CD14-positive monocyte (primary cell): ENCODE data around the gene RARRES2. TPM values are rescaled to one million over a fixed set of nuclear protein-coding genes. Genes with fewer than 3 reads are reported as not detected.

ENCODE experiments used
- DNase-seq, 3 donors: peaks; one replicate each; pipeline ENCODE4 v3.0.0-alpha.2; 2011 to 2022
- H2AFZ ChIP-seq: 2 replicates; pipeline ENCODE4 v1.6.0; 2012; ENCODE audit warnings: mild to moderate bottlenecking, low read depth, low read length, inconsistent platforms; ENCODE audit not compliant: insufficient read depth, poor library complexity, severe bottlenecking
- H3K27ac ChIP-seq, 2 donors: 1 replicate in 1 of 2; 2 replicates in 1 of 2; pipeline ENCODE4 v1.5.1; 2012 to 2013; ENCODE audit warnings: low read length in 2 of 2, control low read depth in 1 of 2, inconsistent platforms in 1 of 2, low read depth in 1 of 2, mild to moderate bottlenecking in 1 of 2
- H3K27me3 ChIP-seq, 2 donors: one replicate each; pipeline versions ENCODE4 v1.6.0 to v1.6.1; 2011 to 2013; ENCODE audit warnings: low read length in 2 of 2; ENCODE audit not compliant: control insufficient read depth in 2 of 2, insufficient read depth in 2 of 2
- H3K36me3 ChIP-seq, 2 donors: replicated peaks in 1 of 2; 1 replicate in 1 of 2; 2 replicates in 1 of 2; pipeline versions ENCODE4 v1.5.1 to v1.6.1; 2012 to 2013; ENCODE audit warnings: low read length in 2 of 2, control low read depth in 1 of 2, inconsistent platforms in 1 of 2, mild to moderate bottlenecking in 1 of 2; ENCODE audit not compliant: insufficient read depth in 2 of 2, control insufficient read depth in 1 of 2
- H3K4me1 ChIP-seq, 2 donors: 1 replicate in 1 of 2; 2 replicates in 1 of 2; pipeline versions ENCODE4 v1.5.1 to v1.6.1; 2012 to 2013; ENCODE audit warnings: low read length in 2 of 2, control low read depth in 1 of 2, inconsistent platforms in 1 of 2, mild to moderate bottlenecking in 1 of 2, moderate library complexity in 1 of 2; ENCODE audit not compliant: insufficient read depth in 2 of 2, control insufficient read depth in 1 of 2
- H3K4me2 ChIP-seq: replicated peaks from 2 replicates; pipeline ENCODE3; 2012; ENCODE audit warnings: low read length, moderate library complexity, mild to moderate bottlenecking; ENCODE audit not compliant: poor library complexity, severe bottlenecking; ENCODE audit errors: extremely low read depth
- H3K4me3 ChIP-seq, 3 experiments: fragments of 200-600 bp in 1 of 3; sonication (generic) in 1 of 3; replicated peaks in 1 of 3; 1 replicate in 2 of 3; 2 replicates in 1 of 3; pipeline ENCODE4 v1.5.1; 2011 to 2013; ENCODE audit warnings: low read length in 3 of 3, mild to moderate bottlenecking in 3 of 3, control low read depth in 2 of 3, low read depth in 2 of 3, inconsistent platforms in 1 of 3, moderate library complexity in 1 of 3
- H3K79me2 ChIP-seq: 2 replicates; pipeline ENCODE4 v1.6.0; 2012; ENCODE audit warnings: mild to moderate bottlenecking, control low read depth, inconsistent platforms, low read length, moderate library complexity; ENCODE audit not compliant: insufficient read depth
- H3K9ac ChIP-seq: 2 replicates; pipeline ENCODE4 v1.6.0; 2017; ENCODE audit warnings: low read length, mild to moderate bottlenecking; ENCODE audit not compliant: insufficient read depth, poor library complexity, severe bottlenecking
- H3K9me3 ChIP-seq, 2 donors: replicated peaks in 1 of 2; 1 replicate in 1 of 2; 2 replicates in 1 of 2; pipeline versions ENCODE4 v1.5.1 to v1.6.1; 2012 to 2013; ENCODE audit warnings: low read length in 2 of 2, control low read depth in 1 of 2; ENCODE audit not compliant: control insufficient read depth in 1 of 2, insufficient read depth in 1 of 2
- H4K20me1 ChIP-seq: 2 replicates; pipeline ENCODE4 v1.6.0; 2012; ENCODE audit warnings: mild to moderate bottlenecking, low read length, control low read depth, moderate library complexity; ENCODE audit not compliant: insufficient read depth
- H3K27ac Mint-ChIP-seq, 7 donors: one replicate each; pipeline ENCODE4 v1.8.0; 2020; ENCODE audit warnings: mild to moderate bottlenecking in 7 of 7, mixed read lengths in 7 of 7, moderate library complexity in 6 of 7, inconsistent platforms in 2 of 7
- H3K27me3 Mint-ChIP-seq, 3 donors: one replicate each; pipeline ENCODE4 v1.8.0; 2021 to 2022; ENCODE audit warnings: low read depth in 3 of 3, mild to moderate bottlenecking in 3 of 3, mixed read lengths in 3 of 3, moderate library complexity in 3 of 3, inconsistent platforms in 1 of 3
- H3K36me3 Mint-ChIP-seq, 2 donors: one replicate each; pipeline ENCODE4 v1.8.0; 2020; ENCODE audit warnings: mixed read lengths in 2 of 2, inconsistent platforms in 1 of 2, mild to moderate bottlenecking in 1 of 2
- H3K4me1 Mint-ChIP-seq: one replicate; pipeline ENCODE4 v1.8.0; 2020; ENCODE audit warnings: mild to moderate bottlenecking, mixed read lengths
- H3K4me3 Mint-ChIP-seq, 2 donors: one replicate each; pipeline ENCODE4 v1.8.0; 2020; ENCODE audit warnings: mild to moderate bottlenecking in 2 of 2, mixed read lengths in 2 of 2, moderate library complexity in 1 of 2
- H3K9me3 Mint-ChIP-seq, 7 donors: one replicate each; pipeline ENCODE4 v1.8.0; 2020 to 2022; ENCODE audit warnings: mixed read lengths in 7 of 7, mild to moderate bottlenecking in 6 of 7, moderate library complexity in 6 of 7, inconsistent platforms in 2 of 7
- WGBS: methylation state at CpG from one replicate; pipeline ENCODE4 v1.1.5; 2013; ENCODE audit warnings: missing lambda C conversion rate; ENCODE audit not compliant: insufficient coverage; 5-methylcytosine and 5-hydroxymethylcytosine counted together
- intact Hi-C, 2 donors: fragments of 100-400 bp; cut with micrococcal nuclease; formaldehyde crosslinking; loops; one replicate each; pipeline versions ENCODE4 v1.15.0 to v1.15.1; 2023
- polyA plus RNA-seq, 3 donors: library from polyadenylated mRNA; depleted of rRNA in 1 of 3; unstranded in 2 of 3; stranded (reverse) in 1 of 3; fragments of 300-500 nt in 2 of 3; fragments of >200 nt in 1 of 3; fragmentation: Illumina TruSeq in 2 of 3; gene quantifications; 1 replicate in 2 of 3; 2 replicates in 1 of 3; pipeline ENCODE4 v1.2.3, GENCODE V29; 2012 to 2021
- TF ChIP-seq, protein P1 (sequence below): fragments of 200-600 bp; IDR thresholded peaks from one replicate; pipeline ENCODE4 v1.8.0; 2022; ENCODE audit warnings: antibody characterized with exemption, mild to moderate bottlenecking

The RARRES2 gene
- polyA plus RNA-seq, 3 donors: not detected

GRCh38 chr7:150389532-150389816 lies 48.0 kb upstream of the RARRES2 start:
- H3K27me3 Mint-ChIP-seq: peaks cover 0 to 4% (median 0%) of the 10 kb centered on the region in 3 donors
- peaks cover 0 to 4% of the 10 kb centered on the region in 2 donors for H3K36me3 ChIP-seq
- DNase-seq: no peak
- peaks cover 22 to 28% of the 10 kb centered on the region in 2 donors for H3K36me3 Mint-ChIP-seq
- no peaks in the 10 kb centered on the region for H3K27me3 ChIP-seq
- no peak overlapping the region for H3K4me3 Mint-ChIP-seq
- TF ChIP-seq, protein P1, sequence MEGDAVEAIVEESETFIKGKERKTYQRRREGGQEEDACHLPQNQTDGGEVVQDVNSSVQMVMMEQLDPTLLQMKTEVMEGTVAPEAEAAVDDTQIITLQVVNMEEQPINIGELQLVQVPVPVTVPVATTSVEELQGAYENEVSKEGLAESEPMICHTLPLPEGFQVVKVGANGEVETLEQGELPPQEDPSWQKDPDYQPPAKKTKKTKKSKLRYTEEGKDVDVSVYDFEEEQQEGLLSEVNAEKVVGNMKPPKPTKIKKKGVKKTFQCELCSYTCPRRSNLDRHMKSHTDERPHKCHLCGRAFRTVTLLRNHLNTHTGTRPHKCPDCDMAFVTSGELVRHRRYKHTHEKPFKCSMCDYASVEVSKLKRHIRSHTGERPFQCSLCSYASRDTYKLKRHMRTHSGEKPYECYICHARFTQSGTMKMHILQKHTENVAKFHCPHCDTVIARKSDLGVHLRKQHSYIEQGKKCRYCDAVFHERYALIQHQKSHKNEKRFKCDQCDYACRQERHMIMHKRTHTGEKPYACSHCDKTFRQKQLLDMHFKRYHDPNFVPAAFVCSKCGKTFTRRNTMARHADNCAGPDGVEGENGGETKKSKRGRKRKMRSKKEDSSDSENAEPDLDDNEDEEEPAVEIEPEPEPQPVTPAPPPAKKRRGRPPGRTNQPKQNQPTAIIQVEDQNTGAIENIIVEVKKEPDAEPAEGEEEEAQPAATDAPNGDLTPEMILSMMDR: no peak
- H3K9me3 ChIP-seq: no peaks in the 10 kb centered on the region
- H3K4me2 ChIP-seq: no peak overlapping the region
- peaks cover 7% of the 10 kb centered on the region for H3K79me2 ChIP-seq
- WGBS: no CpG with 5 or more reads among the region's 5 CpGs
- H3K9ac ChIP-seq: no peak overlapping the region
- H3K27ac ChIP-seq: no peak overlapping the region
- H3K4me1 ChIP-seq: peaks cover 22% of the 10 kb centered on the region in 2 donors
- H3K9me3 Mint-ChIP-seq: peaks cover 0 to 3% (median 0%) of the 10 kb centered on the region in 7 donors
- no peak overlapping the region for H2AFZ ChIP-seq
- no peaks in the 10 kb centered on the region for H4K20me1 ChIP-seq
- H3K4me1 Mint-ChIP-seq: peaks cover 20% of the 10 kb centered on the region
- intact Hi-C loops: loop anchor here in 1 of 2 donors (5.0 kb wide), 1 partner anchor 37 kb away; no protein-coding TSS in a partner anchor
- H3K27ac Mint-ChIP-seq: peak overlapping the region in 4 of 7 donors; percentile 8 to 82 (median 45)
- no peak overlapping the region for H3K4me3 ChIP-seq

DNA sequence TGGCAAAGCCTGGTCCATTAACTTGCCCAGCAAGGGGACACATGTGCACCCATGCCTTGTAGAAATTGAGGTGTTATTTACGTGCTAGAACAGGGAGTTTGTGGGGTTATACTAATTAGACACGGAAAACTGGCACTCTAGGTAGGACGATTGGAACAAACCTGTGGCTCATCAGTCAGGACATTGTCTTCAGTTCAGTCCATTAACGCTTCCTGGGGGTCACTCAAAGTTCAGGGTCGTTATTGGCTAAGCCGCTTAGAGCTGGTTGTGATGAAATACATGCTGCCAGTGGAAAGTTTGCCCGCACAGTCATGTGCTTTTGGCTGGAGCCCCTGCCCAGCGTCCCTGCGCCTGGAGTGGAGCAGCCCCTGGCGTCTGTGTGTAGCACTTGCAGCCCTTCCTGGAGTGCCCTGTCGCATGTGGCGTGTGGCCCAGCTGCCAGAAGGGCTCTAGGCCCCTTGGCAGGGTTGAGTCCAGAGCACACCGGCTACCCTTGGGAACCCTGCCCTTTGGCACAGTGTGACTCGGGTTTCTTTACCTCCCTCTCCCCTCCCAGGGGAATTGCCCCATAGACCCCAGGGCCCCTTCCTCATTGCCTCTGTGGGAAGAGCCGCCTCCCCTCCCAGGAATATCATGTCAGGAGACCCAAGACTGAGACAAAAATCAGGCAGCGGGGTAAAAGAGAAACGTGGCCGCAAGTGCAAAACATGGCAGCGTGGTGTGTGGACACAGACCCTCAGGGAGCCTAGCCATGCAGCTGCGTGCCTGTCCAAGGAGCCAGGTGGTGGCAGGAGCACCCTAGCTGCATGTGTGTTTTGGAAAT lies 47.5 kb upstream of the RARRES2 start:
- Histone ChIP-seq H3K27ac (no peak overlapping the region), H2AFZ (no peak overlapping the region), H3K4me3 (no peak overlapping the region), H3K27me3 (no peaks in the 10 kb centered on the region), H3K36me3 (peaks cover 0 to 4% of the 10 kb centered on the region in 2 donors), H4K20me1 (no peaks in the 10 kb centered on the region), H3K9ac (no peak overlapping the region), H3K79me2 (peaks cover 12% of the 10 kb centered on the region), H3K4me1 (peaks cover 27% of the 10 kb centered on the region in 2 donors), H3K9me3 (no peaks in the 10 kb centered on the region), H3K4me2 (no peak overlapping the region)
- Mint-ChIP-seq H3K4me1 (peaks cover 25% of the 10 kb centered on the region), H3K36me3 (peaks cover 22 to 28% of the 10 kb centered on the region in 2 donors), H3K27ac (peak overlapping the region in 6 of 7 donors; percentile 29 to 90 (median 53)), H3K4me3 (peak overlapping the region in 1 of 2 donors; percentile 4), H3K9me3 (peaks cover 0 to 3% (median 0%) of the 10 kb centered on the region in 7 donors), H3K27me3 (peaks cover 0 to 4% (median 0%) of the 10 kb centered on the region in 3 donors)
- TF ChIP-seq, protein P1: peak; percentile 84
- WGBS: 53% methylated on average over 17 of the region's 20 CpGs
- intact Hi-C loops: loop anchor here in 1 of 2 donors (5.0 kb wide), 1 partner anchor 37 kb away; no protein-coding TSS in a partner anchor
- DNase-seq: peak; percentile 66 to 90 (median 78)
